22Rv1 (cell line): ENCODE results near the gene TNFRSF8.

Experiments
- ZFX ChIP-seq: fragments of 450-650 bp; IDR thresholded peaks from 2 replicates; pipeline ENCODE4 v1.6.1; 2017; ENCODE audit warnings: antibody characterized with exemption, borderline replicate concordance
- TF ChIP-seq, protein P1 (sequence below): fragments of 450-650 bp; IDR thresholded peaks from 2 replicates; pipeline ENCODE4 v1.5.1; 2017; ENCODE audit warnings: mild to moderate bottlenecking

DNA sequence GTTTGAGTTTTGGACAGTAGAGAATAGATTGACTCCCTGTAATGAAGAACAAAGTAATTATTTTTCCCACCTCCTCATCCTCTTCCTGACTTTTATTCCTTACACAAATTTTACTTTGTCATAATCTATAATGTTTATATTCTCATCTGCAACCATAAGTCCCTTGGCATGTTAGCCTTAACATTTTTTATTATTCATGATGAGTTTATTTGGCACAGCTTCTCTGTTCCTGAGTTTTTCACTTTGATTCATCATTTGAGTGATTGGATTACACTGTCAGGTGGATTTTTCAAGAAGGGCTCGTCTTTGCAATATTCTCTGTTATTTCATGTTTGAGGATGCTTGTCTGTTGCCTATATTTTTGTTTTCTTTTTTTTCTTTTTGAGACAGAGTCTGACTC is 35.7 kb downstream of the TNFRSF8 start:
- TF ChIP-seq, protein P1, sequence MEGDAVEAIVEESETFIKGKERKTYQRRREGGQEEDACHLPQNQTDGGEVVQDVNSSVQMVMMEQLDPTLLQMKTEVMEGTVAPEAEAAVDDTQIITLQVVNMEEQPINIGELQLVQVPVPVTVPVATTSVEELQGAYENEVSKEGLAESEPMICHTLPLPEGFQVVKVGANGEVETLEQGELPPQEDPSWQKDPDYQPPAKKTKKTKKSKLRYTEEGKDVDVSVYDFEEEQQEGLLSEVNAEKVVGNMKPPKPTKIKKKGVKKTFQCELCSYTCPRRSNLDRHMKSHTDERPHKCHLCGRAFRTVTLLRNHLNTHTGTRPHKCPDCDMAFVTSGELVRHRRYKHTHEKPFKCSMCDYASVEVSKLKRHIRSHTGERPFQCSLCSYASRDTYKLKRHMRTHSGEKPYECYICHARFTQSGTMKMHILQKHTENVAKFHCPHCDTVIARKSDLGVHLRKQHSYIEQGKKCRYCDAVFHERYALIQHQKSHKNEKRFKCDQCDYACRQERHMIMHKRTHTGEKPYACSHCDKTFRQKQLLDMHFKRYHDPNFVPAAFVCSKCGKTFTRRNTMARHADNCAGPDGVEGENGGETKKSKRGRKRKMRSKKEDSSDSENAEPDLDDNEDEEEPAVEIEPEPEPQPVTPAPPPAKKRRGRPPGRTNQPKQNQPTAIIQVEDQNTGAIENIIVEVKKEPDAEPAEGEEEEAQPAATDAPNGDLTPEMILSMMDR = no peak
- no peak for TF ChIP-seq ZFX
